GM18508 (cell line): ENCODE measurements around the gene OR10G3.
"Not testable (repeated sequence)": the region's sequence is repeated elsewhere in the genome, so short reads cannot be mapped to it uniquely, and the experiment has no call there.

ENCODE experiments used
- ATAC-seq: cut with Tn5 transposase; IDR thresholded peaks from one replicate; pipeline ENCODE4 v1.9.1; 2021; ENCODE audit warnings: moderate number of reproducible peaks; ENCODE audit not compliant: insufficient read depth, unreplicated experiment

The OR10G3 gene, protein sequence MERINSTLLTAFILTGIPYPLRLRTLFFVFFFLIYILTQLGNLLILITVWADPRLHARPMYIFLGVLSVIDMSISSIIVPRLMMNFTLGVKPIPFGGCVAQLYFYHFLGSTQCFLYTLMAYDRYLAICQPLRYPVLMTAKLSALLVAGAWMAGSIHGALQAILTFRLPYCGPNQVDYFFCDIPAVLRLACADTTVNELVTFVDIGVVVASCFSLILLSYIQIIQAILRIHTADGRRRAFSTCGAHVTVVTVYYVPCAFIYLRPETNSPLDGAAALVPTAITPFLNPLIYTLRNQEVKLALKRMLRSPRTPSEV

DNA sequence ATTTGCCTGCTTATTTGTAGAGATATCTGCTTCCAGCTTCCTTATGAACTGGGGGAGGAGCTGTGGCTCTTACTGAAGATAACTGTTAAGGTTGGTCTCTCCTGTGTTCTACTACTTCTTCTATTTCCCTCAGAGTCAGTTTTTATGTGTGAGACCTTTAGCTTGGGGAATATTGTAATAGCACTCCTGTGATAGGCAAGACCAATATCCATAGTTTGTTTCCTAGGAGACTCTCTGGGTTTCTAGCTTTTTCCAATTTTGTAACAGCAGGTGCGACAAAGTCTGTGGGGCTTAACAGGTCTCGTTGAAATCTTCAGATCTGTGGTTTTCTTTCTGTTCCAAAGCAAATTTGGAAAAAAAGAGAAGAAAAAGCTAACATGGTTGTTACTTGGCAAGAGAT lies at the start of gene OR10G3:
Gene OR10G3 (minus strand): TSS at position 101 of the 400 bp plus-strand sequence. CDS start 9,332 bp downstream, outside the sequence.
- ATAC-seq, result no peak

- no peak for ATAC-seq
These were observed 46.8 kb upstream of the OR10G3 start for GRCh38 chr14:21626491-21627230.

DNA sequence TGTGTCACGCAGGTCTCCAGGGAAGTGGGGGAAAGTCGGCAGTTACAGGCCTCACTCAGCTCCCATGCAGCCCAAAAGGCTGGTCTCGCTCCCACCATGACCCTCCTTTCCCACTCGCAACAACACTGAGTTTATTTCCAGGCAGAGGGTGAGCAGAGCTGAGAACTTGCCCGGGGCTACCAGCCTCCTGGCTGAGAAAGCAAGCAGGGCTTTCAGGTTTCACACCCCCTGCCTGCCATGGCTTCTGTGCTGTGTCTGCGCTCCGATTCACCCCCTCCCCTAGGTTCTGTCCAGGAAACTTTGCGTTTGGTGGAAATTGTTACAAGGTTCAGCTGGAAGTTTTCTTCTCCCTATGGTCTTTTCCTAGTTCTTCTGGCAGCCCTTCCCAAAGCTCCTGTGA lies 37.7 kb upstream of the OR10G3 start:
- ATAC-seq, result no peak

- no peak for ATAC-seq
These were observed 34.4 kb upstream of the OR10G3 start for GRCh38 chr14:21614240-21614639.

DNA sequence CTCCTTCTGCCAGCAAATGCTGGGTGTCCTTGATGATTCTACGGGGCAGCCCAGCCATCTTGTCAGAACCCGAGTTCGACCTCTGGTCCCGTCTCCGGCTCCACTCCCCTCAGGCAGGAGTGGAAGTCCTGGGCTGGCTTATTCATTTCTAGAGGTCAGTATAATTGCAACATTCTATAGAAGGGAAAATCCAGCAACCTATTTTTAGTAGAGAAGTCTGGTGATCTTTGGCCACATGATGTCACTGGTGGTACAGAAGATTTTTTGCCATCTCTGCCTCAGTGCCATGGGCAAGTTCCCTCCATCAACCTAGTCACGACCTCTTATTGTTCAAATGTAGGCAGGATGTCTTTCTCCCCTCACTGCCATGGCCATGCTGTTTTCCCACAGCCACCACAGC lies 32.4 kb upstream of the OR10G3 start:
- no peak for ATAC-seq

GRCh38 chr14:21602181-21602580 lies 22.3 kb upstream of the OR10G3 start:
- ATAC-seq, result not testable (repeated sequence)

DNA sequence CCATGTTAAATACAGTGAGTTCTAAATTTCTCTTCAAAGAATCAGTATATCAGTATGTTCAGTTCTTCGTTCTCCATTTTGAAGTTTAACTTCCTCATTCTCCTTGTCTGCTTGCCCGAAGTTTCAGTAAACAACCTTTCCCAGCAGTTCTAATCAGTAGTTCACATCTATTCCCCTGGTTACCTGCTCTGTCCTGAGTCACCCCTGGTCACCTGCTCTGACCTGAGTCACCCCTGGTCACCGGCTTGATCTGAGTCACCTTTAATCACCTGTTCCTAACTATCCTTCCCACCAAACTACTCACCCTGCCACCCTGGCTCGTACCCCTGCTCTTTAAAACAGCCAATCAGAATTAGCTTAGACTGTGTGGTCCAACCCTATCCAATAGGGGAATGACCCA lies 9.4 kb upstream of the OR10G3 start:
- no peak for ATAC-seq

GRCh38 chr14:21575661-21576060 lies 4.2 kb downstream of the OR10G3 start:
- ATAC-seq, result no peak

- no peak for ATAC-seq
These were observed 7.3 kb downstream of the OR10G3 start for GRCh38 chr14:21572604-21573003.

GRCh38 chr14:21558703-21559170 lies 21.1 kb downstream of the OR10G3 start:
- ATAC-seq, result no peak

- ATAC-seq, result no peak
These were observed 22.6 kb downstream of the OR10G3 start for GRCh38 chr14:21557084-21557901.

GRCh38 chr14:21556378-21557083 lies 23.3 kb downstream of the OR10G3 start:
- no peak for ATAC-seq

GRCh38 chr14:21553266-21553665 lies 26.6 kb downstream of the OR10G3 start:
- ATAC-seq, result no peak

GRCh38 chr14:21544588-21544987 lies 35.3 kb downstream of the OR10G3 start:
- ATAC-seq, result not testable (repeated sequence)

- ATAC-seq, result no peak
These were observed 35.9 kb downstream of the OR10G3 start for GRCh38 chr14:21543963-21544362.

- ATAC-seq, result no peak
These were observed 36.3 kb downstream of the OR10G3 start for GRCh38 chr14:21543521-21543960.

DNA sequence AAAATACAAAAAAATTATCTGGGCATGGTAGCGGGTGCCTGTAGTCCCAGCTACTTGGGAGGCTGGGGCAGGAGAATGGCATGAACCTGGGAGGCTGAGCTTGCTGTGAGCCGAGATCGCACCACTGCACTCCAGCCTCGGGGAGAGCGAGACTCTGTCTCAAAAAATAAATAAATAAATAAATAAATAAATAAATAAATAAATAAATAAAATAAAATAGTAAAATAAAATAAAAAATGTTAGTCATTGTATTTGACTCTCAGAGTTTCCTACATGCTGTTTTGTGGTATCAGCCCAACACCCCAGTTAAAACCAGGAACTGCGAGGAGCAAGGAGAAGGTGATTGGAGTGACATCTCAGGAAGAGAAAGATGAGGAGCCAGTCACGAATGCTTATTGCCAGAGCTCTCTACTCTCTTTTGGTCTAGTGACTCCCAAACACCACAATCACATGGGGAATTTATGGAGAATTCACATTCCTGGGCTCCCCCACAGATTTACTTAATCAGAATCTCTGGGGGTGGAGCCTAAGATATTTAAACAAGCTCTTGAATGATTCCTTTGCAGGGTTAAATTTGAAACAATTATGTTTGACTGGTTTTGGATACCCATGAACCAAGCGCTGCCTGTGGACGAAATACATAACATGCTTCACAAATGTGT lies 38.3 kb downstream of the OR10G3 start:
- no peak for ATAC-seq

GRCh38 chr14:21539189-21539940 lies 40.5 kb downstream of the OR10G3 start:
- no peak for ATAC-seq

DNA sequence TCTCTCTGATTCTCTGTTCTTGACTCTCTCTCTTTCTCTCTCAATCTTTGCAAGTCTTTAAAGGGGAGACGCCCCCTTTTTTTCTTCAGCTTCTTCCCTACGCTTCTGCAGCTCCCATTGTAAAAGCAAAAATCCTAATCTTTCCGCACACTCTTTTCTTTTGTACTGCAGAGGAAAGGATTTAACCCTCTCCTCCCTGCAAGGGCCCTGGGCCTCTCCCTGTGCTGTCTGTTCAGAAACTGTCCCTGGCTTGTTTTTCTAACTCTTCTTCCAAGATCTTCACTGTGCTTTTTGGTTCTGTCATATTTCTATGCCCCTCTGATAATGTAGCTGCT lies 42.8 kb downstream of the OR10G3 start:
- ATAC-seq, result no peak
